Trophoblast cell (in vitro differentiated cells and primary cell): ENCODE data around the gene STEAP1.

Experiments used
- DNase-seq, 2 donors: peaks; one replicate each; pipeline ENCODE4 v3.0.0-alpha.2; 2016
- H2AFZ ChIP-seq: 2 replicates; pipeline ENCODE4 v1.6.1; 2013; ENCODE audit warnings: low read length, moderate library complexity, mild to moderate bottlenecking; ENCODE audit not compliant: insufficient read depth, poor library complexity
- H2AK5ac ChIP-seq: 2 replicates; pipeline ENCODE4 v1.6.1; 2013; ENCODE audit warnings: mild to moderate bottlenecking, low read length
- H2BK120ac ChIP-seq: 2 replicates; pipeline ENCODE4 v1.6.1; 2013; ENCODE audit warnings: low read length, mild to moderate bottlenecking, moderate library complexity; ENCODE audit not compliant: insufficient read depth, poor library complexity
- H2BK12ac ChIP-seq: 2 replicates; pipeline ENCODE4 v1.6.1; 2013; ENCODE audit warnings: mild to moderate bottlenecking, low read length, moderate library complexity
- H2BK5ac ChIP-seq: 2 replicates; pipeline ENCODE4 v1.6.1; 2013; ENCODE audit warnings: low read length, low read depth, moderate library complexity, mild to moderate bottlenecking; ENCODE audit not compliant: poor library complexity
- H3K14ac ChIP-seq: 2 replicates; pipeline ENCODE4 v1.6.1; 2013; ENCODE audit warnings: mild to moderate bottlenecking, low read length
- H3K18ac ChIP-seq: 2 replicates; pipeline ENCODE4 v1.6.1; 2013; ENCODE audit warnings: mild to moderate bottlenecking, low read length
- H3K23ac ChIP-seq: 2 replicates; pipeline ENCODE4 v1.6.1; 2013; ENCODE audit warnings: low read length
- H3K27ac ChIP-seq: 2 replicates; pipeline ENCODE4 v1.5.1; 2013; ENCODE audit warnings: low read depth, mild to moderate bottlenecking, inconsistent platforms, low read length, moderate library complexity
- H3K27me3 ChIP-seq: 2 replicates; pipeline ENCODE4 v1.6.1; 2013; ENCODE audit warnings: inconsistent platforms, mild to moderate bottlenecking, low read length, moderate library complexity; ENCODE audit not compliant: insufficient read depth
- H3K36me3 ChIP-seq, 2 experiments: 1 replicate in 1 of 2; 2 replicates in 1 of 2; pipeline ENCODE4 v1.6.1; 2013; ENCODE audit warnings: low read length in 2 of 2, mild to moderate bottlenecking in 2 of 2, moderate library complexity in 1 of 2; ENCODE audit not compliant: insufficient read depth in 2 of 2, control insufficient read depth in 1 of 2
- H3K4ac ChIP-seq: 2 replicates; pipeline ENCODE4 v1.6.1; 2013; ENCODE audit warnings: low read depth, mild to moderate bottlenecking, low read length, moderate library complexity
- H3K4me1 ChIP-seq, 2 experiments: 1 replicate in 1 of 2; 2 replicates in 1 of 2; pipeline ENCODE4 v1.6.1; 2013; ENCODE audit warnings: low read length in 2 of 2, mild to moderate bottlenecking in 2 of 2, moderate library complexity in 1 of 2; ENCODE audit not compliant: insufficient read depth in 2 of 2, control insufficient read depth in 1 of 2
- H3K4me2 ChIP-seq: 2 replicates; pipeline ENCODE4 v1.6.1; 2013; ENCODE audit warnings: inconsistent platforms, mild to moderate bottlenecking, low read length, moderate library complexity
- H3K4me3 ChIP-seq: 2 replicates; pipeline ENCODE4 v1.5.1; 2013; ENCODE audit warnings: mild to moderate bottlenecking, low read depth, low read length, inconsistent platforms
- H3K79me1 ChIP-seq: one replicate; pipeline ENCODE4 v1.6.1; 2013; ENCODE audit warnings: low read length
- H3K79me2 ChIP-seq: 2 replicates; pipeline ENCODE4 v1.6.1; 2013; ENCODE audit warnings: low read length, mild to moderate bottlenecking; ENCODE audit not compliant: control insufficient read depth, insufficient read depth, poor library complexity
- H3K9ac ChIP-seq: 2 replicates; pipeline ENCODE4 v1.6.1; 2013; ENCODE audit warnings: mild to moderate bottlenecking, low read length
- H3K9me3 ChIP-seq: 2 replicates; pipeline ENCODE4 v1.6.1; 2013; ENCODE audit warnings: low read depth, mild to moderate bottlenecking, control low read depth, inconsistent platforms, low read length; ENCODE audit not compliant: insufficient read depth
- H4K12ac ChIP-seq: 2 replicates; pipeline ENCODE4 v1.6.1; 2013; ENCODE audit warnings: low read depth, mild to moderate bottlenecking, low read length, moderate library complexity
- H4K8ac ChIP-seq: 2 replicates; pipeline ENCODE4 v1.6.1; 2013; ENCODE audit warnings: low read depth, mild to moderate bottlenecking, low read length, moderate library complexity
- H4K91ac ChIP-seq: one replicate; pipeline ENCODE4 v1.6.1; 2013; ENCODE audit warnings: low read depth, mild to moderate bottlenecking, low read length, moderate library complexity
- WGBS: extraction: QIAGEN DNeasy Blood & Tissue Kit; methylation state at CpG from one replicate; pipeline ENCODE4 v1.1.7; 2013; ENCODE audit warnings: missing lambda C conversion rate; ENCODE audit not compliant: insufficient read length, insufficient coverage; ENCODE audit errors: extremely low coverage; 5-methylcytosine and 5-hydroxymethylcytosine counted together

The STEAP1 gene

GRCh38 chr7:90178679-90179278 is 24.5 kb downstream of the STEAP1 start:
- H3K27me3 ChIP-seq: no peaks in the 10 kb centered on the region
- H3K9me3 ChIP-seq: peaks cover 9% of the 10 kb centered on the region
- H3K79me2 ChIP-seq: no peaks in the 10 kb centered on the region
- no CpG with 5 or more reads among the region's 6 CpGs for WGBS
- H2BK120ac ChIP-seq: no peak overlapping the region
- no peak overlapping the region for H4K12ac ChIP-seq
- no peak overlapping the region for H2BK5ac ChIP-seq
- H3K27ac ChIP-seq: no peak overlapping the region
- H4K8ac ChIP-seq: no peak overlapping the region
- no peak overlapping the region for H3K9ac ChIP-seq
- H3K4ac ChIP-seq: no peak overlapping the region
- H2AK5ac ChIP-seq: no peak overlapping the region
- no peak overlapping the region for H4K91ac ChIP-seq
- H3K4me3 ChIP-seq: no peak overlapping the region
- no peak overlapping the region for H3K4me2 ChIP-seq
- DNase-seq: peak in 1 of 2 donors; percentile 27
- H3K23ac ChIP-seq: no peak overlapping the region
- H2AFZ ChIP-seq: no peak overlapping the region
- H3K4me1 ChIP-seq: peaks cover 0 to 3% of the 10 kb centered on the region in 2 experiments
- H3K18ac ChIP-seq: no peak overlapping the region
- no peaks in the 10 kb centered on the region for H3K79me1 ChIP-seq
- H2BK12ac ChIP-seq: no peak overlapping the region
- peaks cover 0 to 2% of the 10 kb centered on the region in 2 experiments for H3K36me3 ChIP-seq
- H3K14ac ChIP-seq: no peak overlapping the region

GRCh38 chr7:90180011-90180585 is 25.8 kb downstream of the STEAP1 start:
- Histone ChIP-seq H3K79me2 (no peaks in the 10 kb centered on the region), H2BK120ac (no peak overlapping the region), H3K9me3 (peaks cover 9% of the 10 kb centered on the region), H3K4me1 (peaks cover 0 to 3% of the 10 kb centered on the region in 2 experiments), H3K4me2 (no peak overlapping the region), H3K4ac (no peak overlapping the region), H3K4me3 (no peak overlapping the region), H2AFZ (no peak overlapping the region), H3K36me3 (peaks cover 0 to 2% of the 10 kb centered on the region in 2 experiments), H4K8ac (no peak overlapping the region), H3K18ac (no peak overlapping the region), H3K23ac (no peak overlapping the region), H3K27me3 (no peaks in the 10 kb centered on the region), H4K91ac (no peak overlapping the region), H3K14ac (no peak overlapping the region), H3K79me1 (no peaks in the 10 kb centered on the region), H2BK12ac (no peak overlapping the region), H2BK5ac (no peak overlapping the region), H4K12ac (no peak overlapping the region), H3K27ac (no peak overlapping the region), H3K9ac (no peak overlapping the region), H2AK5ac (no peak overlapping the region)
- no CpG with 5 or more reads among the region's 1 CpG for WGBS
- DNase-seq: no peak

- H3K23ac ChIP-seq: no peak overlapping the region
- no peaks in the 10 kb centered on the region for H3K79me1 ChIP-seq
- H2BK5ac ChIP-seq: no peak overlapping the region
- H3K27me3 ChIP-seq: no peaks in the 10 kb centered on the region
- no peak overlapping the region for H2BK120ac ChIP-seq
- no peak overlapping the region for H4K8ac ChIP-seq
- H2BK12ac ChIP-seq: no peak overlapping the region
- H2AK5ac ChIP-seq: no peak overlapping the region
- peaks cover 0 to 3% of the 10 kb centered on the region in 2 experiments for H3K4me1 ChIP-seq
- no peak overlapping the region for H4K12ac ChIP-seq
- DNase-seq: no peak
- no peak overlapping the region for H2AFZ ChIP-seq
- H3K4me3 ChIP-seq: no peak overlapping the region
- peaks cover 7% of the 10 kb centered on the region for H3K9me3 ChIP-seq
- no peak overlapping the region for H3K4ac ChIP-seq
- no peaks in the 10 kb centered on the region for H3K79me2 ChIP-seq
- H3K14ac ChIP-seq: no peak overlapping the region
- no peak overlapping the region for H4K91ac ChIP-seq
- no peak overlapping the region for H3K18ac ChIP-seq
- H3K27ac ChIP-seq: no peak overlapping the region
- peaks cover 0 to under 1% of the 10 kb centered on the region in 2 experiments for H3K36me3 ChIP-seq
- no peak overlapping the region for H3K9ac ChIP-seq
- H3K4me2 ChIP-seq: no peak overlapping the region
Observed at GRCh38 chr7:90180649-90181048, 26.4 kb downstream of the STEAP1 start.

GRCh38 chr7:90181485-90181884 is 27.2 kb downstream of the STEAP1 start:
- Histone ChIP-seq H3K4me3 (no peak overlapping the region), H3K14ac (no peak overlapping the region), H2BK5ac (no peak overlapping the region), H3K27ac (no peak overlapping the region), H2AFZ (no peak overlapping the region), H3K79me2 (no peaks in the 10 kb centered on the region), H3K4me2 (no peak overlapping the region), H4K8ac (no peak overlapping the region), H3K4ac (no peak overlapping the region), H3K4me1 (peaks cover 0 to 3% of the 10 kb centered on the region in 2 experiments), H3K27me3 (no peaks in the 10 kb centered on the region), H3K18ac (no peak overlapping the region), H3K23ac (no peak overlapping the region), H2BK120ac (no peak overlapping the region), H2AK5ac (no peak overlapping the region), H3K36me3 (no peaks in the 10 kb centered on the region), H2BK12ac (no peak overlapping the region), H3K9ac (no peak overlapping the region), H3K9me3 (peaks cover 4% of the 10 kb centered on the region), H4K12ac (no peak overlapping the region), H3K79me1 (no peaks in the 10 kb centered on the region), H4K91ac (no peak overlapping the region)
- DNase-seq: no peak
